K562 (cell line): ENCODE data around the gene C4A. TPM values are rescaled to one million over a fixed set of nuclear protein-coding genes. Genes with fewer than 3 reads are reported as not detected.

ENCODE experiments used
- CBFB ChIP-seq: sonication (generic); formaldehyde crosslinking; IDR thresholded peaks from 2 replicates; pipeline ENCODE4 v1.4.0; 2020; ENCODE audit warnings: mild to moderate bottlenecking, missing genetic modification reagents
- FIP1L1 ChIP-seq: fragments of 200-400 bp; formaldehyde crosslinking; IDR thresholded peaks from 2 replicates; pipeline ENCODE4 v1.6.1; 2018; ENCODE audit warnings: mild to moderate bottlenecking, low read depth, low read length; ENCODE audit not compliant: poor library complexity, severe bottlenecking
- HLTF ChIP-seq: fragments of 450-650 bp; IDR thresholded peaks from 2 replicates; pipeline ENCODE4 v1.6.1; 2016
- MEF2D ChIP-seq: conservative IDR thresholded peaks from 2 replicates; pipeline ENCODE4 v1.6.1; 2016; ENCODE audit warnings: low read depth, missing genetic modification characterization, missing compliant biosample characterization
- MTA2 ChIP-seq: fragments of 450-650 bp; IDR thresholded peaks from 2 replicates; pipeline ENCODE4 v1.6.1; 2016; ENCODE audit warnings: low read depth
- NR2C1 ChIP-seq, 2 experiments: fragments of 450-650 bp; IDR thresholded peaks; 2 replicates each; pipeline ENCODE4 v1.6.1; 2017; ENCODE audit warnings: mild to moderate bottlenecking in 2 of 2, antibody characterized with exemption in 1 of 2, inconsistent platforms in 1 of 2, missing compliant biosample characterization in 1 of 2, missing genetic modification characterization in 1 of 2
- REST ChIP-seq, 2 experiments: fragments of 450-650 bp; formaldehyde crosslinking in 1 of 2; IDR thresholded peaks; 2 replicates each; pipeline versions ENCODE4 v1.4.0 to v1.6.1; 2014 to 2020; ENCODE audit warnings: mild to moderate bottlenecking in 2 of 2, borderline replicate concordance in 1 of 2, low read depth in 1 of 2
- STAT5B ChIP-seq: fragments of 250-450 bp; sonication (Bioruptor Pico); IDR thresholded peaks from 2 replicates; pipeline ENCODE4 v1.8.0; 2021; ENCODE audit warnings: mild to moderate bottlenecking, inconsistent platforms
- ZBTB17 ChIP-seq: fragments of 450-650 bp; formaldehyde crosslinking; IDR thresholded peaks from 2 replicates; pipeline ENCODE4 v1.4.0; 2020; ENCODE audit warnings: mild to moderate bottlenecking
- ZKSCAN8 ChIP-seq: fragments of 200-800 bp; sonication (Bioruptor generic); IDR thresholded peaks from 2 replicates; pipeline ENCODE4 v1.6.1; 2016; ENCODE audit warnings: missing genetic modification characterization, missing compliant biosample characterization
- polyA plus RNA-seq, 8 experiments: library from polyadenylated mRNA; depleted of rRNA in 4 of 8; stranded (reverse) in 5 of 8; unstranded in 3 of 8; fragments of >200 nt; fragmentation: Nextera tagmentation in 2 of 8; fragmentation: Illumina TruSeq in 1 of 8; extraction: Ambion mirVana in 2 of 8; extraction: Trizol in 1 of 8; gene quantifications; 2 replicates each; pipeline versions ENCODE4 v1.2.1 to v1.2.3, GENCODE V29; 2011 to 2014; ENCODE audit warnings: inconsistent platforms in 1 of 8, missing spikeins in 1 of 8
- total RNA-seq, 7 experiments: library from RNA; depleted of rRNA in 6 of 7; stranded (reverse); fragments of >200 nt in 6 of 7; fragmentation: Illumina TruSeq in 2 of 7; extraction: Trizol in 2 of 7; gene quantifications; 2 replicates each; pipeline versions ENCODE4 v1.2.1 to v1.2.3, GENCODE V29; 2011 to 2021; ENCODE audit warnings: low replicate concordance in 1 of 7
- TF ChIP-seq, protein P1 (sequence below): sonication (generic); IDR thresholded peaks from 2 replicates; pipeline ENCODE4 v1.6.1; 2016
- TF ChIP-seq, protein P2 (sequence below): sonication (generic); formaldehyde crosslinking; IDR thresholded peaks from 2 replicates; pipeline ENCODE4 v1.8.1; 2023; ENCODE audit warnings: mild to moderate bottlenecking, missing genetic modification reagents, moderate library complexity
- TF ChIP-seq, protein P3 (sequence below): sonication (generic); formaldehyde crosslinking; IDR thresholded peaks from 2 replicates; pipeline ENCODE4 v1.9.0; 2022; ENCODE audit warnings: mild to moderate bottlenecking, missing genetic modification reagents
- TF ChIP-seq, protein P4 (sequence below): sonication (generic); formaldehyde crosslinking; IDR thresholded peaks from 2 replicates; pipeline ENCODE4 v1.8.0; 2023; ENCODE audit warnings: mild to moderate bottlenecking, missing genetic modification reagents

Gene C4A
- total and polyA plus RNA-seq, 9 of the 15 experiments (the other 6 are each of a cell fraction or from before 2014, with no cell fraction given) = 0.27 to 7.6 (median 5.0) TPM

- TF ChIP-seq REST (IDR thresholded peaks at IDR 0.05; ENCODE audit: borderline replicate concordance) (no peak), REST (CRISPR knock-in tag; IDR thresholded peaks at IDR 0.05; ENCODE audit: low read depth) (peak; percentile 80; the same call in 1 of the 2 replicates), ZBTB17 (CRISPR knock-in tag) (0 out of 2 replicates have a peak, but pooled peaks have one; percentile 52), MTA2 (no peak), ZKSCAN8 (CRISPR knock-in tag) (peak; percentile 81; the same call in 1 of the 2 replicates), FIP1L1 (no peak), HLTF (peak; percentile 92), NR2C1 (IDR thresholded peaks at IDR 0.05) (0 out of 2 replicates have a peak, but pooled peaks have one; percentile 23), NR2C1 (tag; IDR thresholded peaks at IDR 0.05) (peak; percentile 60; the same call in 1 of the 2 replicates), STAT5B (no peak), MEF2D (0 out of 2 replicates have a peak, but pooled peaks have one; percentile 71), CBFB (no peak; the same call in 1 of the 2 replicates)
- TF ChIP-seq, protein P1, sequence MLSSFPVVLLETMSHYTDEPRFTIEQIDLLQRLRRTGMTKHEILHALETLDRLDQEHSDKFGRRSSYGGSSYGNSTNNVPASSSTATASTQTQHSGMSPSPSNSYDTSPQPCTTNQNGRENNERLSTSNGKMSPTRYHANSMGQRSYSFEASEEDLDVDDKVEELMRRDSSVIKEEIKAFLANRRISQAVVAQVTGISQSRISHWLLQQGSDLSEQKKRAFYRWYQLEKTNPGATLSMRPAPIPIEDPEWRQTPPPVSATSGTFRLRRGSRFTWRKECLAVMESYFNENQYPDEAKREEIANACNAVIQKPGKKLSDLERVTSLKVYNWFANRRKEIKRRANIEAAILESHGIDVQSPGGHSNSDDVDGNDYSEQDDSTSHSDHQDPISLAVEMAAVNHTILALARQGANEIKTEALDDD = peak; percentile 44; the same call in 1 of the 2 replicates
- TF ChIP-seq, protein P2, sequence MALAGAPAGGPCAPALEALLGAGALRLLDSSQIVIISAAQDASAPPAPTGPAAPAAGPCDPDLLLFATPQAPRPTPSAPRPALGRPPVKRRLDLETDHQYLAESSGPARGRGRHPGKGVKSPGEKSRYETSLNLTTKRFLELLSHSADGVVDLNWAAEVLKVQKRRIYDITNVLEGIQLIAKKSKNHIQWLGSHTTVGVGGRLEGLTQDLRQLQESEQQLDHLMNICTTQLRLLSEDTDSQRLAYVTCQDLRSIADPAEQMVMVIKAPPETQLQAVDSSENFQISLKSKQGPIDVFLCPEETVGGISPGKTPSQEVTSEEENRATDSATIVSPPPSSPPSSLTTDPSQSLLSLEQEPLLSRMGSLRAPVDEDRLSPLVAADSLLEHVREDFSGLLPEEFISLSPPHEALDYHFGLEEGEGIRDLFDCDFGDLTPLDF (CRISPR knock-in tag) = 0 out of 2 replicates have a peak, but pooled peaks have one; percentile 84
- TF ChIP-seq, protein P3, sequence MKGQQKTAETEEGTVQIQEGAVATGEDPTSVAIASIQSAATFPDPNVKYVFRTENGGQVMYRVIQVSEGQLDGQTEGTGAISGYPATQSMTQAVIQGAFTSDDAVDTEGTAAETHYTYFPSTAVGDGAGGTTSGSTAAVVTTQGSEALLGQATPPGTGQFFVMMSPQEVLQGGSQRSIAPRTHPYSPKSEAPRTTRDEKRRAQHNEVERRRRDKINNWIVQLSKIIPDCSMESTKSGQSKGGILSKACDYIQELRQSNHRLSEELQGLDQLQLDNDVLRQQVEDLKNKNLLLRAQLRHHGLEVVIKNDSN (CRISPR knock-in tag) = no peak
- TF ChIP-seq, protein P4, sequence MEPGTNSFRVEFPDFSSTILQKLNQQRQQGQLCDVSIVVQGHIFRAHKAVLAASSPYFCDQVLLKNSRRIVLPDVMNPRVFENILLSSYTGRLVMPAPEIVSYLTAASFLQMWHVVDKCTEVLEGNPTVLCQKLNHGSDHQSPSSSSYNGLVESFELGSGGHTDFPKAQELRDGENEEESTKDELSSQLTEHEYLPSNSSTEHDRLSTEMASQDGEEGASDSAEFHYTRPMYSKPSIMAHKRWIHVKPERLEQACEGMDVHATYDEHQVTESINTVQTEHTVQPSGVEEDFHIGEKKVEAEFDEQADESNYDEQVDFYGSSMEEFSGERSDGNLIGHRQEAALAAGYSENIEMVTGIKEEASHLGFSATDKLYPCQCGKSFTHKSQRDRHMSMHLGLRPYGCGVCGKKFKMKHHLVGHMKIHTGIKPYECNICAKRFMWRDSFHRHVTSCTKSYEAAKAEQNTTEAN (CRISPR knock-in tag) = peak; percentile 90; the same call in 1 of the 2 replicates
Observed at GRCh38 chr6:31972709-31973350, 9.0 kb upstream of the C4A start (continued).
